ENCODE results near the gene TRAF2. TPM values are rescaled to one million over a fixed set of nuclear protein-coding genes. Genes with fewer than 3 reads are reported as not detected.

The TRAF2 gene
- polyA plus RNA-seq, 2 of the 4 experiments (the other 2 are of a cell fraction), result 23.8 to 39.5 TPM

DNA sequence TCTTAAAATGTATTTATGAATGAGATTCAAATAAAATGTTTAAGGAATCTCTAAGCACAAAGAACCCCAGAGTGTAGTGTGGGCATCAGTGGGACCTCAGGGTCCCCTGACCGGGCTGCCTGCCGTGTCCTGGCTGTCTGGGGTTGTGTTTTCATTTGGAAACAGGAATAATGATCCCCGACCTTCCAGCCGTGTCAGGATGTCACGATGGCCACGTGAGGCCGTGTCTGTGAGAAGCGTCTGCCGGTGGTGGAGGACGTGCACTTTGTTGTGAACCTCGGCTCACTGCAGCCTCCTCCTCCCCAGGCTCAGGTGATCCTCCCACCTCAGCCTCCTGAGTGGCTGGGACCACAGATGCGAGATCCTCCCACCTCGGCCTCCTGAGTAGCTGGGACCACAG, 4.3 kb downstream of the TRAF2 start:
- no peaks in the 10 kb centered on the region for H3K9me3 ChIP-seq
- H3K4me3 ChIP-seq, result no peak overlapping the region
- no peak overlapping the region for H3K4me2 ChIP-seq
- TF ChIP-seq RARB (CRISPR knock-in tag; IDR thresholded peaks at IDR 0.05) (no peak), MAFK (IDR thresholded peaks at IDR 0.05; ENCODE audit: partially characterized antibody) (no peak), HOXB5 (CRISPR knock-in tag; IDR thresholded peaks at IDR 0.05) (no peak)
- TF ChIP-seq, protein P1, sequence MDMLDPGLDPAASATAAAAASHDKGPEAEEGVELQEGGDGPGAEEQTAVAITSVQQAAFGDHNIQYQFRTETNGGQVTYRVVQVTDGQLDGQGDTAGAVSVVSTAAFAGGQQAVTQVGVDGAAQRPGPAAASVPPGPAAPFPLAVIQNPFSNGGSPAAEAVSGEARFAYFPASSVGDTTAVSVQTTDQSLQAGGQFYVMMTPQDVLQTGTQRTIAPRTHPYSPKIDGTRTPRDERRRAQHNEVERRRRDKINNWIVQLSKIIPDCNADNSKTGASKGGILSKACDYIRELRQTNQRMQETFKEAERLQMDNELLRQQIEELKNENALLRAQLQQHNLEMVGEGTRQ (IDR thresholded peaks at IDR 0.05), result no peak
- no peak for ATAC-seq
- WGBS (ENCODE audit: missing lambda C conversion rate), result 94% methylated on average over 13 of the region's 13 CpGs
- peak overlapping the region in 1 of 2 experiments; percentile 8; a peak in 1 of 6 replicates for H3K27ac ChIP-seq
- FAIRE-seq, result no peak
- POLR2A ChIA-PET, result no interaction called here
- H3K4me1 ChIP-seq, result peaks cover 26% of the 10 kb centered on the region
- CTCF ChIA-PET, result interaction anchor here (1.4 to 14.7 kb wide), 4 partner anchors 9 to 138 kb away, joined by 3 to 139 read pairs (median 6); no protein-coding TSS in a partner anchor
- no peak for DNase-seq (ENCODE audit: low read depth in 1 of 2, low spot score in 1 of 2)

DNA sequence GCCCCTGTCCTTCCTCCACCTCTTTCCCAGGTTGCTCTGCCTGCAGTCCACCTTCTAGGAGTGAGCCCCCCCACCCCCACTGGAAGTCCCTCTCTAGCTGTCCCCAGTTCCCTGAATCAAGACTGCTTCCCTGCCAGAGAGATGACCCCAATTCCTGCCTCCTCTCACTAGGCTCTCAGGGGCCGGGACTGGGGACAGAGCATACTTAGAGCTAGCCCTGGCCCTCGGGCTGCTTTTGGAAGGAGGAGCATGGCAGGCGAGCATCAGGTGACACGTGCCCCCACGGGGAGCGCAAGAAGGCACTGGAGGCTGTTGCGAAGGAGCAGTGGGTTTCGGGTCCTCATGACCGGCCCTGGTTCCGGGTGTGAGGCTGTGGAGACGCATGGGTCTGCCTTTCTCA, 9.7 kb downstream of the TRAF2 start:
- 92% methylated on average over 11 of the region's 11 CpGs for WGBS (ENCODE audit: missing lambda C conversion rate)
- POLR2A ChIA-PET, result no interaction called here
- no peak for DNase-seq (ENCODE audit: low read depth in 1 of 2, low spot score in 1 of 2)
- TF ChIP-seq FOSL2 (IDR thresholded peaks at IDR 0.05) (no peak), FOSL2 (CRISPR knock-in tag; IDR thresholded peaks at IDR 0.05) (no peak), PHF8 (IDR thresholded peaks at IDR 0.05; ENCODE audit: borderline replicate concordance, low read depth) (no peak), CHD2 (IDR thresholded peaks at IDR 0.05; ENCODE audit: low read length, partially characterized antibody) (no peak), HEYL (CRISPR knock-in tag; IDR thresholded peaks at IDR 0.05) (no peak), CHD4 (IDR thresholded peaks at IDR 0.05; ENCODE audit: borderline replicate concordance) (no peak), ATOH8 (CRISPR knock-in tag; IDR thresholded peaks at IDR 0.05; ENCODE audit: low read depth) (no peak), FOXS1 (CRISPR knock-in tag; IDR thresholded peaks at IDR 0.05) (no peak), NPAS2 (CRISPR knock-in tag; IDR thresholded peaks at IDR 0.05; ENCODE audit: borderline replicate concordance) (no peak), CEBPB (IDR thresholded peaks at IDR 0.05) (no peak), ZFP36 (IDR thresholded peaks at IDR 0.05; ENCODE audit: borderline replicate concordance, partially characterized antibody) (no peak), KDM5A (IDR thresholded peaks at IDR 0.05) (no peak), HOXA7 (CRISPR knock-in tag; IDR thresholded peaks at IDR 0.05) (no peak), SMC3 (IDR thresholded peaks at IDR 0.05) (no peak), RAD21 (conservative IDR thresholded peaks at IDR 0.05 in 1 of 2, IDR thresholded peaks at IDR 0.05 in 1 of 2) (no peak), TFCP2L1 (CRISPR knock-in tag; IDR thresholded peaks at IDR 0.05) (no peak), NR3C1 (IDR thresholded peaks at IDR 0.05) (no peak), ZSCAN20 (CRISPR knock-in tag; IDR thresholded peaks at IDR 0.05) (no peak), ESRRA (IDR thresholded peaks at IDR 0.05; ENCODE audit: borderline replicate concordance, low read length) (no peak)
- TF ChIP-seq, protein P2, sequence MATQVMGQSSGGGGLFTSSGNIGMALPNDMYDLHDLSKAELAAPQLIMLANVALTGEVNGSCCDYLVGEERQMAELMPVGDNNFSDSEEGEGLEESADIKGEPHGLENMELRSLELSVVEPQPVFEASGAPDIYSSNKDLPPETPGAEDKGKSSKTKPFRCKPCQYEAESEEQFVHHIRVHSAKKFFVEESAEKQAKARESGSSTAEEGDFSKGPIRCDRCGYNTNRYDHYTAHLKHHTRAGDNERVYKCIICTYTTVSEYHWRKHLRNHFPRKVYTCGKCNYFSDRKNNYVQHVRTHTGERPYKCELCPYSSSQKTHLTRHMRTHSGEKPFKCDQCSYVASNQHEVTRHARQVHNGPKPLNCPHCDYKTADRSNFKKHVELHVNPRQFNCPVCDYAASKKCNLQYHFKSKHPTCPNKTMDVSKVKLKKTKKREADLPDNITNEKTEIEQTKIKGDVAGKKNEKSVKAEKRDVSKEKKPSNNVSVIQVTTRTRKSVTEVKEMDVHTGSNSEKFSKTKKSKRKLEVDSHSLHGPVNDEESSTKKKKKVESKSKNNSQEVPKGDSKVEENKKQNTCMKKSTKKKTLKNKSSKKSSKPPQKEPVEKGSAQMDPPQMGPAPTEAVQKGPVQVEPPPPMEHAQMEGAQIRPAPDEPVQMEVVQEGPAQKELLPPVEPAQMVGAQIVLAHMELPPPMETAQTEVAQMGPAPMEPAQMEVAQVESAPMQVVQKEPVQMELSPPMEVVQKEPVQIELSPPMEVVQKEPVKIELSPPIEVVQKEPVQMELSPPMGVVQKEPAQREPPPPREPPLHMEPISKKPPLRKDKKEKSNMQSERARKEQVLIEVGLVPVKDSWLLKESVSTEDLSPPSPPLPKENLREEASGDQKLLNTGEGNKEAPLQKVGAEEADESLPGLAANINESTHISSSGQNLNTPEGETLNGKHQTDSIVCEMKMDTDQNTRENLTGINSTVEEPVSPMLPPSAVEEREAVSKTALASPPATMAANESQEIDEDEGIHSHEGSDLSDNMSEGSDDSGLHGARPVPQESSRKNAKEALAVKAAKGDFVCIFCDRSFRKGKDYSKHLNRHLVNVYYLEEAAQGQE (IDR thresholded peaks at IDR 0.05), result no peak
- TF ChIP-seq, protein P3, sequence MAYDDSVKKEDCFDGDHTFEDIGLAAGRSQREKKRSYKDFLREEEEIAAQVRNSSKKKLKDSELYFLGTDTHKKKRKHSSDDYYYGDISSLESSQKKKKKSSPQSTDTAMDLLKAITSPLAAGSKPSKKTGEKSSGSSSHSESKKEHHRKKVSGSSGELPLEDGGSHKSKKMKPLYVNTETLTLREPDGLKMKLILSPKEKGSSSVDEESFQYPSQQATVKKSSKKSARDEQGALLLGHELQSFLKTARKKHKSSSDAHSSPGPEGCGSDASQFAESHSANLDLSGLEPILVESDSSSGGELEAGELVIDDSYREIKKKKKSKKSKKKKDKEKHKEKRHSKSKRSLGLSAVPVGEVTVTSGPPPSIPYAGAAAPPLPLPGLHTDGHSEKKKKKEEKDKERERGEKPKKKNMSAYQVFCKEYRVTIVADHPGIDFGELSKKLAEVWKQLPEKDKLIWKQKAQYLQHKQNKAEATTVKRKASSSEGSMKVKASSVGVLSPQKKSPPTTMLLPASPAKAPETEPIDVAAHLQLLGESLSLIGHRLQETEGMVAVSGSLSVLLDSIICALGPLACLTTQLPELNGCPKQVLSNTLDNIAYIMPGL (CRISPR knock-in tag; IDR thresholded peaks at IDR 0.05; ENCODE audit: borderline replicate concordance), result no peak
- CTCF ChIA-PET, result interaction anchor here (1.0 to 10.7 kb wide), 8 partner anchors 9 to 139 kb away, joined by 3 to 139 read pairs (median 4); partner anchors contain the start of genes AJM1 and TRAF2
- H3K9me3 ChIP-seq, result no peaks in the 10 kb centered on the region
- no peak for FAIRE-seq
- H3K4me2 ChIP-seq, result no peak overlapping the region
- peak overlapping the region in 1 of 2 experiments; percentile 96; a peak in 3 of 6 replicates for H3K27ac ChIP-seq
- peaks cover 49% of the 10 kb centered on the region for H3K4me1 ChIP-seq
- no peak overlapping the region for H3K4me3 ChIP-seq
- ATAC-seq, result no peak
